ENCODE results near the gene RBMY1J. TPM values are rescaled to one million over a fixed set of nuclear protein-coding genes. Genes with fewer than 3 reads are reported as not detected.
"Not testable (repeated sequence)": the region's sequence is repeated elsewhere in the genome, so short reads cannot be mapped to it uniquely, and the experiment has no call there.

Gene RBMY1J
- not detected for total RNA-seq

DNA sequence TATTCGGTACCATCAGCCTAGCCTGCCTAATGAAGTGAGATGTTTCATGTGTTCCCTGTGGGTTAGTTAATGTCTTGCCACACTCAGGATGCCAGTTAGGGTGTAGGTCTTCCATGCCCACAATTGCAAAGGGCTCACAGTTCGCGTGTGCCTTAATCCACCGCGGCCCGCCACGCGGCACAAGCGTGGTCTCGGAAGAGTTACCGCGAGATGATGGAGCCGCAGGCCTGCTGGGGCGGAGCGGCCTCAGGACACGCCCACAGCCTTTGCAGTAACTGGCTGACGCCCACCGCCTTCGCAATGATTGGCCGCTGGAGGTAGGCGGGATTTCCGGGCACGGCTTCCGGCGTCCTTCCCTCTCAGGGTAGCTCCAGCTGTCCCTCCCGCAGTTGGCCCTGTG lies at the start of gene RBMY1J:
Gene RBMY1J, plus strand, starts transcription at position 301 of the 400 bp plus-strand sequence. CDS start 2,038 bp downstream, outside the sequence.
- not testable (repeated sequence) for ATAC-seq; DNase-seq (ENCODE audit: low spot score)

DNA sequence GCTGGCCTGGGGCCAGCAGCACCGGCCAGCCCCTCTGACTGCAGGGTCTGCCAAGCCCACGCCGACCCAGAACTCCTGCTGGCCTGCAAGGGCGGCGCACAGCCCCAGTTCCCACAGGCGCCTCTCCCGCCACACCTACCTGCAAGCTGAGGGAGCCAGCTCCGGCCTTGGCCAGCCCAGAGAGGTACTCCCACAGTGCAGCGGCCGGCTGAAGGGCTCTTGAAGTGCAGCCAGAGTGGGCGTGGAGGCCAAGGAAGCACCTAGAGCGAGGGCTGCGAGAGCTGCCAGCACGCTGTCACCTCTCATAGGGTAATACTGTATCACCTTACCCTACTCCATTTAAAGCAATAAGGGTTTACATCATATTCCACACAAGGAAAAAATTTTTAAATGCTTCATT lies 35.8 kb upstream of the RBMY1J start:
- DNase-seq (ENCODE audit: low spot score) = no peak
- no peak for ATAC-seq

DNA sequence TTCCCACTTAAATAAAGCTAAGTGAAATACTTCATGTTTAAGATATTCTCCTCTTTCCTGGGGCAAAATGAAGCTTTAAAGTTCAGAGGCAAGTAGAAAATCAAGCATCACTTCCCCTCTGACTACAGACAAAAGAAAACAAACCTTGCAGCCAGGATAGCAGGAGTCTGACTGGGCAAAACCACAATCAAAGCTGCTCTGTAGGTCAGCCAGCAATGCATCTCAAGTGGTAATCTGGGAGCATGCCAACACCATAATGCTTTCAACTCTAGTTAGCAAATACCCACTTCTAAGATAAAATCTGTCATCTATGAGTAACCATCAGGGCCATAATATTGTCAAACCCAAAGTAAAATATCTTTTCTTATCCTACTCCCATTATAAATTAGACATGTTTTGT lies 32.6 kb upstream of the RBMY1J start:
- ATAC-seq = no peak
- DNase-seq (ENCODE audit: low spot score) = no peak

GRCh38 chrY:22373494-22373893 lies 29.7 kb upstream of the RBMY1J start:
- no peak for DNase-seq (ENCODE audit: low spot score)
- ATAC-seq = no peak

DNA sequence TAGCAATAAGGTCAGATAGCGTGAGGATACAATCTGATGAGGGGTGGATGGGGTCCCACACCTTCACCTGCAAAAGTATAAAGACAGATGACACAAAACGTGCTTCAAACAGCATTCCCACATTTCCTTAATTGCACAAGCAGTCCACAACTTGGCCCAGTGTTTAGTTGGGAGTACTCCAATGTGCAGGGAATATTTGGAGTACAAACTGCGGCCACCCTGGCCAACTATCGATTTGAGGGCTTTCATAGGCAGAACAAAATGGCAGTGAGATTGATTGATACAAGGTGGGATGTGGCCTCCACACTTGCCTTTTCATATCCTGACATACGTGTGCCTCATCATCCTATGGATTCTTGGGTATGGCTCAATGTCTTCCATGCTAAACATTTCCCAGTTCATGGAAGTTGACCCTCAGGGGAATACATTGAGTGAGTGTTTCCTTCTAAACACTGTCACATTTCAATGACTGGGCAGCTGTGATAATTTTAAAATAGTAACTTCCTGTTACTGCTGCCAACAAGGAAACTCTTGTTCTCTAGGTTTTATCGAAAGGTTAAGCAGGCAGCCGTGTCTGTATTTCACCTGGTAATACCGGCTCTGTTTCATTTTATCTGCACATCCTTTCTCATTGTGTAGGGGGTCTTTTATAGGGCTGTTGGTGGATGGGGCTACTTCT lies 41.6 kb downstream of the RBMY1J start:
- not testable (repeated sequence) for DNase-seq (ENCODE audit: low spot score)
- peak; percentile 87 for ATAC-seq

GRCh38 chrY:22455522-22455921 lies 52.3 kb downstream of the RBMY1J start:
- DNase-seq (ENCODE audit: low spot score); ATAC-seq: not testable (repeated sequence)

DNA sequence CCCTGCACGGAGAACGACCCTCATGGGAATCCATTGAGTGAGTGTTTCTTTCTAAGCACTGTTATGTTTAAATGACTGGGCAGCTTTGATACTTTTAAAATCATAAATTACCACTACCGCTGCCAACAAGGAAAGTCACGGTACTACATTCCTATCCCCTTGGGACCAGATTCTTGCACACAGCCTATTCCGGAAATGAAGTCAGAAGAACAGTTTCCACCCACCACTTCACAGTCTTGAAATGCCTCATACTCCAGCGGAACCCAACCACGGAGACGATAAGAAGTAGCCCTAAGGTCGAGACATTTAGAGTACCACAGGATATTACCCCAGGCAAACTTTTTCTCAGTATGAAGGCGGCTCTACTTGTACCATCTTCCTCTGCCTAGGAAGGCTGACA lies 58.8 kb downstream of the RBMY1J start:
- not testable (repeated sequence) for DNase-seq (ENCODE audit: low spot score); ATAC-seq

Other genes with a start within 250 kb of the RBMY1J start
- gene RBMY1F, start 220.5 kb upstream of the RBMY1J start, total RNA-seq = not detected

All from left lobe of liver (tissue), 2 donors.